ELF-1 (cell line): ENCODE results near the gene PSMB10.
"Not testable (repeated sequence)": the region's sequence is repeated elsewhere in the genome, so short reads cannot be mapped to it uniquely, and the experiment has no call there.

Experiments used
- DNase-seq: peaks from one replicate; pipeline ENCODE4 v3.0.0-alpha.2; 2016; ENCODE audit warnings: low read depth, low spot score

Gene PSMB10

DNA sequence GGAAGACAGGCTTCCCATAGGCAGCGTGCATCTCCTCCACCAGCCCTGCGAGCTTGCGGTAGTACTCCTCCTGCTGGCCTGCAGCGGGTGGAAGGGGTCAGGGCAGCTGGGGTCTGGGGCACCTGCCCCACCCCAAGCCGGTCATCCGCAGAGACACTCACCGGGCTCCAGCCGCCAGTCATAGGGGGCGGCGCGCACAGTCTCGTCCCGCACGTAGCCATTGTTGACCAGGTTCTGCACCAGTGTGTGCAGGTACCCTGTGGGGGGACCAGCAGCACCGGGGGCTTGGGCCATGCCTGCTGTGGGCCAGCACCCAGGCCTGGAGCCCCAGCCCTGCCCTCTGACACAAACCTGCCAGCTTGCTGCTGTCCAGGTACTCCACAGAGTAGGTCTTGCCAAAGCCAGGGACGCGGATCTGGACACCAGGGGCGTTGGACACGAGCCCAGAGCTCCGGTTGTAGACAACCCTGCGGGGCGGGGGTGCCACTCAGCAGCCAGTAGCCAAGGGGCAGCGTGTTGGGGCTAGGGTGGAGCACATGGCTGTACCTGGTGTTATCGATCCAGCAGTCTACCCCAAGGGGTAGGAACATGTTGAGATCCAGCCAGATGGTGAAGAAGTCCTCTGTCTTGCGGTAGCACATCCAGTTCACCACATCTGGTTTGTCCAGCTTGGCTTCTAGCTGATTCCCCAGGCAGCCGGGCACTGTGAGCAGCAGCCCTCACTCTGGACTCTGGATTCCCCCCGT lies 6.0 kb upstream of the PSMB10 start:
- no peak for DNase-seq

DNA sequence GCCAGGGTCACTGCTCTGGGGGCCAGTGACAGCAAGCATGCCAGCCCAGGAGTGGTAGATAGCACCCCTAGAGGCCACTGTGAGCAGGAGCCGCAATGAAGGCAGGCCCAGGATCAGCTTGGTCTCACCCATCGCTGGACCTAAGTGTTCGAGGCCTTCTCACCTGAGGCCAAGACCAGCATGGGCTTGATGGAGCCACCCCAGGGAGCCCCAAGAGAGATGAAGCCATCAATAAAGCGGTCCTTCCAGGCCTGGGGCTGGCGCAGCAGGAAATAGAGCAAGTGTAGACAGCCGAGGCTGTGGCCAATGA lies 5.5 kb upstream of the PSMB10 start:
- DNase-seq = peak; percentile 75

DNA sequence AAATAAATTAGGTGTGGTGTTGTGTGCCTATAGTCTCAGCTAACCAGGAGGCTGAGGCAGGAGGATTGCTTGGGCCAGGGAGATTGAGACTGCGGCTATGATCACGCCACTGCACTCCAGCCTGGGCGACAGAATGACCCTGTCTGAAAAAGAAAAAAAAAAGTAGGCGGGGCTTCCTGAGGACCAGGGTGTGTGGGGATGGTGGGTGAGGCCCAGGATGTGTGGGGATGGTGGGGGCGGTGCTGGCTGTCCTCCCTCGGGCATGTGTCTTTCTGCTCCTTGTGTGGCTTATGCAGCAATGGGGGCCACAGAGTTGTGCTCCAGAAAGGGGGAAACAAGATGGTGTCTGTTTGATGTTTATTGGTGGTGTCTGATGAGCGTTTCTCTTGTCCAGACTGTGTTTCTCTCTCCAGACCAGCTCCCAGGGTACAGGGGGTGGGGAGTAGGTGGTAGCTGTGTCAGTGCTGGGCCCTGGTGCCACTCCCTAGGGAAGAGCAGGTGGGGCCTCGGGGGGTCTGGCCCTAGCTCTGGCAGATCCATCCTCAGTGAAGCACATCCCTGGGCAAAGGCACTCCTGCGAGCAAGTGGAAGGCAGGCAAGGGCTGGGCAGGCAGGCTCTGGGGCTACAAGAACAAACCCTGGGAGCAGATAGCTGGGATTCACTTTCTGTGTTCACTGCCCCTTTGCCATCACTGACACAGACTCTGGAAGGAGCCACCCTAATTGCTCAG lies 5.0 kb upstream of the PSMB10 start:
- DNase-seq = no peak

DNA sequence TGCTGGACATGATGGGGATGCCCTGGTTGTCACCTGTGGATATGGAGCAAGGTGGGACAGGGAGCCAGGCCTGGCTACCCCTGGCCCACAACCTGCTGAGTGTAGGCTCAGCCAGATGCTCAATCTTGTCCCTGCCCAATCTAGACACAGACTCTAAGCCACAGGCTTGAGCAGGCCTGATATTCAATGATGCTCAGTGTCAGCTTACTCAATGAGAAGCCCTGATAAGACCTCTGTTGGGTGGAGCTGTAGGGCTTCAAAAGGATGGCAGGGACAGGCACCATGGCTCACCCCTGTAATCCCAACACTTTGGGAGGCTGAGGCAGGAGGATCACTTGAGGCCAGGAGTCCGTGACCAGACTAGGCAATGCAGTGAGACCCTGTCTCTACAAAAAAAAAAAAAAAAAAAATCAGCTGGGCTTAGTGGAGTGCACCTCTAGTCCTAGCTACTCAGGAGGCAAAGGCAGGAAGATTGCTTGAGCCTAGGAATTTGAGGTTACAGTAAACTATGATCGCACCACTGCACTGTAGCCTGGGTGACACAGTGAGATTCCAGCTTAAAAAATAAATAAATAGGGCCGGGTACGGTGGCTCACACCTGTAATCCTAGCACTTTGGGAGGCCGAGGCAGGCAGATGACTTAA lies 3.9 kb upstream of the PSMB10 start:
- DNase-seq = no peak

DNA sequence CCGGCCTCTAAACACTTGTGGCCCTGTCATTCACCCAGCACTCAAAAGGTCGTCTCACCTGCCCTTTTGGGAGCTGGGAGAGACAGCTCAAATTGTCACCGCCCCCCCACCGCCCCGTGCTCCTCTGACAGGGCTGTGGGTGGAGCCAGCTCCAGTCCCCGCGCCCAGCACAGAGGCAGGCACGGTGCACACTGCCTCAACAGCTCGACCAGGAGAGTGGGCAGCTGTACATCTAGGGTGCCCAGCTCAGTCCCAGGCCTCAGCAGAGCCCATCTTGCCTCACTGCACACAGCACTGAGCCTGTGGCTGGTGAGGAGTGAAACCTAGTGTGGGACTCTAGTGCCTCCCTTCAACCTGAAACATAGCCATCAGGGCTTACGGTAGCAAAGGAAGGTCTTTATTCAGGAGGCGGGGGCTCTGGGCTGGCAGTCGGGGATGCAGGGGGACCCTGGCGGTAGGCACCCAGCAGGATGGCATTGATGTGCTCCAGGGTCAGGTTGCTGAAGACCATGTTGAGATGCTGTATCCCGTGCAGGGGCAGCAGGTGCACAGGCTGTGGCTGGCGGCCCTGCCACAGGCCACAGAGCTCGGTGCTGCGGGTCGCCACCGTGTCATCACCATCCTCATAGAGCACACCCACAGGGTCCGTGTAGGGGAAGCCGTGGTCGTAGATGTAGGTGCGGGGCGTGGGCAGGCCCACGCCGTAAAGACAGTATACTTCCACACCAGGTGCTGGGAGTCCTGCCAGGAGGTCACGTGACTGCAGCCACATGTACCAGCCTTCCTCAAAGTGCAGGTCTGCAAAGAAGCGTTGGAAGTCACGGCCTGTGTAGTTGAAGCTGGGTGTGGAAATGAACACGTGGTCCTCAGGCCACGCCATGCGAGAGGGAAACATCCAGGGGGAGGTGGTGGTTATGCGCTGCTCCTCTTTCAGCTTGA lies 3.1 kb upstream of the PSMB10 start:
- no peak for DNase-seq

DNA sequence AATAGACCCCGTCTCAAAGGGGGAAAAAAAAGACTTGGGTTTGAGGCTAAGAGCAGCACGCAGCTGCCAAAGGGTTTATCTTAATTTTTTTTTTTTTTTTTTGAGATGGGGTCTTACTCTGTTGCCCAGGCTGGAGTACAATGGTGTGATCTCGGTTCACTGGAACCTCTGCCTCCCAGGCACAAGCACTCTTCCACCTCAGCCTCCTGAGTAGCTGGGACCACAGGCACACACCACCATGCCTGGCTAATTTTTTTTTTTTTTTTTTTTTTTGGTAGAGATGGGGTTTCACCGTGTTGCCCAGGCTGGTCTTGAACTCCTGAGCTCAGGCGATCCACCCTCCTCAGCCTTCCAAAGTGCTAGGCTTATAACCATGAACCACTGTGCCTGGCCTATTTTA lies 1.1 kb upstream of the PSMB10 start:
- not testable (repeated sequence) for DNase-seq

DNA sequence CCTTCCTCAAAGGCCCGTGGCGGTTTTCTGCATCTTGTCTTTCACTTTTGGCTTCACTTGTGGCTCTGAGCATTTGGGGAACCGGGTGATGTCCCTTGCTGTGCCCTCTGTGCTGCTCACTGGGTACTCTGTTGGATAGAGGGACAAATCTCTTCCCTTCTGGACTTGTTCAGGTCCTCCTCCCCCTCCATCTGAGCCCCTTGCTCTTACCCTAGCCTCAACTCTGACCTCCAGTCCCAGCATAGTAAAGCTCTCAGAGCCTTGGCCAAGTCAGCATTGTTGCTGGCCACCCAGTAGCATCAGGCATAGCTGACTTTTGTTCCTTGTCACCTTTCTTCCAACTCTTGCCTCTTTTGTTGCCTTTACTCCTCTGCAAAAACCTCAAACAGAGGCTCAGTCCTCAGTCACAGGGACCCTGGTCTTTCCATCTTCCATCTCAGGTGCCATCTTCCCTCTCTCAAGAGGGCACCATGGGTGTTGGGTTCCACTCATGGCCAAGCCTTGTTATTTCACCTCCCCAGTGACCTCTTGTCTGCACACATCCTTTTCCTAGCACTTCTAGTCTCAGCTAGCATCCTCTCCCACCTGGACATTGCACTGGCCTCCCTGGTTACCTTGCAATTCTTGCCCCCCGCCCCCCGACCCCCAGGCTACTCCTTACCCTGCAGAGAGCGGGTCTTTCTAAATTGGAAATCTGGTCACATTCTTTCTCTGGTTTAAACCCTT lies 393 bp upstream of the PSMB10 start:
- DNase-seq = no peak

DNA sequence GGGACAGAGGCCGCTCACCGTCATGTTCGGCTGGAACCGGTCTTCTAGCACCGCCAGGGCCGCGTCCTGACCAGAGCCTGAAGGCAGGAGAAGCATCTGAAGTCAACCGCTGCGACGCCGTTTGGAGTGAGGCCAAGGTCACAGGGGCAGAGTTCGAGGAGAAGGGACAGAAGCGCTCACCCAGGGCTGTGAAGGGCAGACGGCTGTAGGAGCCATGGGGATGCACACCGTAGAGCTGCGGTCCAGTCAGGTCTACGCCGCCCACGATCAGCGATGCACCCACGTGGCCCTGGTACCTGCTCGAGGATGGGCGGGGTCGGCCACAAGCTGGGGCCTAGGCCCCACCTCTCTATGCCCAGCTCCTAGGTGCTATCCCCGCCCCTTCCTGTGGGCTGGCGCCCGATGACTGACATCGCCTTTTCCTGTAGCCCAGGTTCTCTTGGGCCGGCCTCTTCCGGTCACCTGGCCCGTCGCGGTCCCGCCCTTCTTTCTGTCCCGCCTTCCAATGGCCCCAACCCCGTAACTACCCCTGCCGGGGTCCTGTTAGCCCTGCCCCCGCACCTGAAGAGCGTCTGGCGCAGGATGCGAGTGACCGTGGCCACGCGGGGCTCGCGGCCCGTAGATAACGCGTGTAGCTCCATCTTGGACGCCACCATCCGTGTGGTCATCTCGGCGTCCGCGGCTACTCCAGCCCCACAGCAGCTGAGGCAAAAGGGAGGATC lies 1.1 kb downstream of the PSMB10 start:
- peak; percentile 99 for DNase-seq

DNA sequence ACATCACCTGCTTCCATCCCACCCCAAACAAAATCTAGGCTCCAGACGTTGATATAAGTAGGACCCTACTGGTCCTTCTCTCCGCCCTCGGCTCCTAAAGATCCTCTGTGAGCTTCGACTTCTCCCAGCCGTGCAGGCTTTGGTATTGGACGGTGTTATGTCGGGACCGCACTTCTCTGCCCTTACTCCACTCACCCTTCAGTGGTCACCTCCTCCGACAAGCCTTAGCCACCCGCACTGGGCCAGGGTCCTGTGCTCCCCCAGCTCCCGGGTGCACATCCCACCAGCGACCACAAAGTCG lies 1.6 kb downstream of the PSMB10 start:
- no peak for DNase-seq

DNA sequence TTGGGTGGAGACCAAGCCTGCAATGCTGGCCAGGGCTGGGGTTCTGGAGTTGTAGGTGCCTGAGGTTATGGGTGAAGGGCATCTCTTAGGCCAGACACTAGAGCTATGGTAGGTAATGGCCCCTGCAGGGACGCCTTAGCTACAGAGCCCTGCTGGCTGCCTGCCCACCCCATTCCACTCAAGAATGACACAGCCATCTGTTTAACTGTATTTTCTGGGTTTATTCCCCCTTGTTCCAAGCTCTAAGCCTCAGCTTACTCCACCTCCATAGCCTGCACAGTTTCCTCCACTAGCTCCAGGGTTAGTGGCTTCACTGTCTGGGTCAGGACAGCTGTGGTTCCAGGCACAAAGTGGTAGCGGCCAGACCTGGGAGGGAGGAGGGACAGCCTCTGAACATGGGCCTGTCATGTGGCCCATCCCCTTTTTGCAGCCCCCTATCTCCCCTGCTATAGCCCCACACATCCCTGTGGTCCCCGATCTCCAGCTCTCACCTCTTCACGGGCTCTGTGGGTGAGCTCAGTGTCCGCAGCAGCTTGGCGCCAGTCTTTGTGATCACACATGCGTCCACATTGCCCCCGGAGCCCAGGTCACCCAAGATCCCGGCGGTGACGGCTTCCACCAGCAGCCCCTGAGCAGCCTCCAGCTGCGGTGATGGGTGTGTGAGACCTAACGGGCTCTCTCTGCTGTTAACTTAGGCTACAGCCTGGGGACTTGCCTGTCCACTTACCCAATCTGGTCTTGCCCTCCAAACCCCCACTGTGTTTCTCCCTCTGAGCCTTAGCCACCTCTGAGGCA lies 2.1 kb downstream of the PSMB10 start:
- no peak for DNase-seq

DNA sequence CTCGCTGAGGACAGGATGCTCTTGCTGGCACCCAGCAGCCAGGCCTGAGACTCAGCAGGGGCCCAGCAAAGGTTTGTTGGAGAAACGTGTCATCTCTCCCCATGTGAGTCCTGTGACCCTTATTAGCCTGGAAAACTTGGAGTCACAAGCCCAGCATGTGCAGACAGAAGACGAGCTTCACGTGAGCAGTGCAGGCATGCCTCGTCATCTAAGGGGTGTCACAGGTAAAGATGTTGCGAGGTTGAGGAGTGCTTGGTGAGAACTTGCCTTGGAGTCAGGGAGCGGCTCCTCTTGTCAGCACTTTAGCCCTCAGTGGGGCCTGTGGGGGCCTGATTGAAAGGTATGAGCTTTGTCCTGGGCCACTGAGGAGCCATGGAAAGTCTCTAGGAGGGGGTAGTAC lies 2.8 kb downstream of the PSMB10 start:
- DNase-seq = no peak

DNA sequence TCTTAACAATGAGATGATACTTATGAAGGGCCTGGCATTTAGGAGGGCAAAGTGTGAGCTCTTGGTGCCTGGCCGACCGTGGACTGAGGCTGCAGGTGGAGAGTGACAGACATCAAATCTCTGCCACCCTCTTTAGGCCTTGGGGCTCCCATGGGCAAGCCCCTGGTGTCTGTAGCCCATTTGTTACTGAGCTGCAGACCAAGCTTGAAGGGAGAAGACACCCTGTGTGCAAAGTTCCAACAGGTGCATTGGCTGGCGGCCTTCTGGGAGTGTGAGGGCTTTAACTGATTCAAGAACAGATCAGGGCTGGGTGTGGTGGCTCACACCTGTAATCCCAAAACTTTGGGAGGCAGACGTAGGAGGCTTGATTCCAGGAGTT lies 4.2 kb downstream of the PSMB10 start:
- no peak for DNase-seq

DNA sequence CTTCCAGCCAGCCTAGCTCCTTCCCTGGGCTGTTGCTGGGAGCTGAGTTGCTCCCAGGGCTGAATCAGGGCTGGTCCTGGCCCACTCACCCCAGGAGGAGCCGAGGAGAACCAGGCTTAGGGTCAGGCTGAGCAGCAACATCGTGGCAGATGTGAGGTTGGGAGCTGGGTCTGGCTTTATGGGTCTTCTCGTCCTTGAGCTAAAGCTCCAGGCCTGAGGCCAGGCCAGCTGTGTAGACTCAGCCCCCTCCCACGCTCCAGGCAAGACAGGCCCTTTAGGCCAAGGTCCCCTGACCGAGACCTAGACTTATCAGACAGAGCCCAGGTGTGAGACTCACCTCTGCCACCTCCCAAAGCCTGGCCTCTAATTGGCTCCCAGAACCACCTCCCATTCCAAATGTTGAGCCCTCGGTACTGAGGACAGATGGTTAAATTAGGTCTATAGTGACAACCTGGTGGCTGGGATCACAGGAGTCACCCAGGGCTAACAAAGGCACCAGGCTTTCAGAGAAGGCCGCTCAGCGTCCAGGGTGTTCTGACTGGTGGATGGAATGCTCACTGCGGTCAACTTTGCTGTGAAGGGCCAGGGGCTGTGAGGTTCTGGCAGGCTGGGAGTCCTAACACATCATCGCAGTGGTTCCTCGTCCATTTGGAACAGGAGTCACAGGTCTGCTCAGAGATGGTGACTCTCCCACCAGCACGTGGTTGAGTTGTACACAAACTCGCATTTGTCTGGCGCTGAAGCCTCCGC lies 4.8 kb downstream of the PSMB10 start, which contains the start of gene CTRL:
Gene CTRL, minus strand, starts transcription at position 151 of the 750 bp plus-strand sequence. Its CDS starts 10 bp downstream, at position 141.
- DNase-seq = peak; percentile 63

DNA sequence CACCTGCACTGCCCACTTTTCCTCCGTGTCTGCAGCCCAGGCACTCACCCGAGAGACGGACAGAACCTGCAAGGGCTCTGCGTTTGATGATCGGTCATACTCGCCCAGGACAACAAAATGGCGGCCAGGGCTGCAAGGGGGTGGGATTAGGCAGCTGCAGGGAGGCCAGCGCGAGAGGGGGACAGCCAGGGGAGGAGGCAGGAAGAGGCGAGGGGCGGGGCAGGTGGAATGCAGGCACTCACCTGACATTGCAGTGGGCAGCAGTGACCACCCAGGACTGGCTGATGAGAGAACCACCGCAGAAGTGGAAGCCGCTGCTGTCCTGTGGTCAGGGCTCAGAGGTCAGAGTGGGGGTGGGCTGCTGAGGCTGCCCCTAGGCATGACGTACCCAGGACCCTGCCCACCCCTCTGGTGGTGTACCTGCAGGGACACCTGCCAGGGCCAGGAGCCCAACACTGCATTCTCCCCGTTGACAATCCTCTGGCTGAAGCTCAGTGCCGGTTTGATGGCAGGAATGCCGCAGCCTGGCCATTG lies 5.9 kb downstream of the PSMB10 start:
- no peak for DNase-seq

DNA sequence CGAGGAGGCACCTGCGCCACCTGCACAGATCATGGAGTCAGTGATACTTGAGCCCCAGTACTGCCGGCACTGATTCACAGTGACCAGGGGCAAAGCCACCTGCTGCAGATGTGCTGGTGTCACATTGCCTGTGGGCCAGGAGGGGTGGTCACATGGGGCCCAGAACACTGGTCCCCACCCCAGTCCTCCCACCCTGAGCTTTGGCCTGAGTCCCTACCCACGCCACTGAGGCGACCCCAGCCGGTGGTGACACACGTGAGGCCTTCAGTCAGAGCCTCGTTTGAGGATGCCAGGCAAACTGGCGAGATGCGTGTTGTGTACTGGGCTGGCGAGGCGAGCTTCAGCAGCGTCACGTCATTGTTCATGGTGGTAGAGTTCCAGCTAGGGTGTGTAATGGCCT lies 6.5 kb downstream of the PSMB10 start:
- DNase-seq = no peak

DNA sequence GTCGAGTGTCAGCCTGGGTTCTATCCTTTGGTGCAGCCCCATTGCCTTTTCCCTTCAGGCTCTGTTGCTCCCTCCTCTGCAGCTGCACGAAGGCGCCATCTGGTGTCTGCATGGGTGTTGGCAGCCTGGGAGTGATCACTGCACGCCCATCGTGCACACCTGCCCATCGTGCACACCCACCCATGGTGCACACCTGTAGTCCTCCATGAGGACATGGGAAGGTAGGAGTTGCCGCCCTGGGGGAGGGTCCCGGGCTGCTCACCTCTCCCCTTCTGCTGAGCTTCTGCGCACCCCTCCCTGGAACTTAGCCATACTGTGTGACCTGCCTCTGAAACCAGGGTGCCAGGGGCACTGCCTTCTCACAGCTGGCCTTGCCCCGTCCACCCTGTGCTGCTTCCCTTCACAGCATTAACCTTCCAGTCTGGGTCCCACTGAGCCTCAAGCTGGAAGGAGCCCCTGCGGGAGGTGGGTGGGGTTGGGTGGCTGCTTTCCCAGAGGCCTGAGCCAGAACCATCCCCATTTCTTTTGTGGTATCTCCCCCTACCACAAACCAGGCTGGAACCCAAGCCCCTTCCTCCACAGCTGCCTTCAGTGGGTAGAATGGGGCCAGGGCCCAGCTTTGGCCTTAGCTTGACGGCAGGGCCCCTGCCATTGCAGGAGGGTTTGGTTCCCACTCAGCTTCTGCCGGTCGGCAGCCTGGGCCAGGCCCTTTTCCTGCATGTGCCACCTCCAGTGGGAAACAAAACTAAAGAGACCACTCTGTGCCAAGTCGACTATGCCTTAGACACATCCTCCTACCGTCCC lies 7.9 kb downstream of the PSMB10 start:
- DNase-seq = peak; percentile 81

DNA sequence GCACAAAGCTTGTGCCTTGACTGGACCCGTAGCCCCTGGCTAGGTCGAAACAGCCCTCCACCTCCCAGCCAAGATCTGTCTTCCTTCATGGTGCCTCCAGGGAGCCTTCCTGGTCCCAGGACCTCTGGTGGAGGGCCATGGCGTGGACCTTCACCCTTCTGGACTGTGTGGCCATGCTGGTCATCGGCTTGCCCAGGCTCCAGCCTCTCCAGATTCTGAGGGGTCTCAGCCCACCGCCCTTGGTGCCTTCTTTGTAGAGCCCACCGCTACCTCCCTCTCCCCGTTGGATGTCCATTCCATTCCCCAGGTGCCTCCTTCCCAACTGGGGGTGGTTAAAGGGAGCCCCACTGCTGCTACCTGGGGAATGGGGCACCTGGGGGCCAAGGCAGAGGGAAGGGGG lies 8.5 kb downstream of the PSMB10 start:
- DNase-seq = no peak
